ENCODE data around the gene CSHL1.

GRCh38 chr17:63932721-63933120 lies 21.7 kb upstream of the CSHL1 start:
- TF ChIP-seq CTCF (conservative IDR thresholded peaks at IDR 0.05 in 1 of 2, IDR thresholded peaks at IDR 0.05 in 1 of 2; ENCODE audit: low read depth in 1 of 2, low read length in 2 of 2), result no peak
- no peak for TF ChIP-seq EZH2 (IDR thresholded peaks at IDR 0.05; ENCODE audit: low read length, missing control alignments)
